HG03066 (cell line): ENCODE measurements around the gene EFCAB6.

Source experiments
- ATAC-seq: cut with Tn5 transposase; IDR thresholded peaks from one replicate; pipeline ENCODE4 v1.9.1; 2021; ENCODE audit warnings: low read depth; ENCODE audit not compliant: unreplicated experiment

Gene EFCAB6

DNA sequence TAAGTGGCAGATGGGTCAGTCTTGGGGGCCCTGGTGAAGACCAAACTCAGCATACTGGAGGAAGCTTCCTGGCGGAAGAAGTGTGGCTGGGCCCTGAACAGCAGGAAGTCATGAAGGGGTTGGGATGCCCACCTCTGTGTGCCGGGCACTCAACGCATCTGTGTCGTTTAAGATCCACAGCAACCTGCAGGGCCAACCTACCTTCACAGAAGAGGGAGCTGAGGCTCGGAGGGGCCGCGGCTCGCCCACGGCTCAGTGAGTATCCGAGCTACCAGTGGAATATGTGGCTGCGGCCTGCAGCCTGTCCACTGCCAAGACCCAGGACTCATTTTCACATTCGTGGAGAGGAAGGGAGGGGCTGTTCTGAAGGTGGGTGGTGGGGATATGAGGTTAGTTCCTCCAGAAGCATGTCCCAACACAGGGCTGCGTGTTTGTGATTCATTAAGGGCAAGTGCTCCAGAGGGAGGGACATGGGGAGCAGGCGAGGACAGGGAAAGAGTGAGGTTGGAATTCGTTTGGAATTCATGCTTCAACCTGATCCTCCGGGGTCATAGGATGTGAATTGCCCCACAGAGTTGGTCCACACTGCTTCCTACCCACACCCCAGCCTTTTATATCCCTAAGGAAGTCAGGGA lies 300.7 kb downstream of the EFCAB6 start:
- ATAC-seq, result no peak

DNA sequence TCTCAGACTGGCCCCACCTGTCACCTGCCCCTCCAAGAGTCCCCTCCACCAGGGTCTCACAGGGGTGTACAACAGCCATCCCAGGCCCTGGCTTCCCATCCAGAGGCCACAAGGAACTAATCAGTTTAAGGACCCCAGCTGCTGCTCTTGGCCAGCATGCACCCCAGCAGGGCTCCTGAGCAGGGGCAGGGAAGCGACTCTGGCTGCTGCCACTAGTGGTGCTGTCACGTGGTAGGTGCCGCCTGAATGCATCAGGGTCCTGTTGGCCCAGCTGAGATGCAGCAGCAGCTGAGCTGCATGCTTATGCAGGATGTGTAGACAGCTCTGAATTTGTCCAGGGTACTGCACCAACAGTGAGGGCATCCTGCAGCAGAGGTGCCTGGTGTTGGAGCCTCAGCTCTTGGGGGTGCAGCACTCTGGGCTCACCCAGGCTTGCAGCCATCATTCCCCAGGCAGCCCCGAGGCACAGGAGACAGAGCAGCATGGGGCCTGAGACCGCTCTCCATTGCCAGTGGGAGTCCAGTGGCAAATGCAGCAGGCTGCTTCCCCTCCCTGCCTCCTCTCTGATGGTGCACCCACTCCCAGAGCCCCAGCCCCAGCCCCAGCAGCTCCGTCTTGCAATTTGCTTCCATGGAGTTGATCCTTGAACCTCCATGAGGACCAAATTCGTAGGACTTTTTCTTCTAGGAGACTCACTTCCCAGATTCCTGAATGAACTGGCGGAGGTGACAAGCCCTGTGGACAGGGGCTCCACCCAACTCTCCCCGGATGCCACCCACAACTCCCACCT lies 301.6 kb downstream of the EFCAB6 start:
- ATAC-seq, result no peak

DNA sequence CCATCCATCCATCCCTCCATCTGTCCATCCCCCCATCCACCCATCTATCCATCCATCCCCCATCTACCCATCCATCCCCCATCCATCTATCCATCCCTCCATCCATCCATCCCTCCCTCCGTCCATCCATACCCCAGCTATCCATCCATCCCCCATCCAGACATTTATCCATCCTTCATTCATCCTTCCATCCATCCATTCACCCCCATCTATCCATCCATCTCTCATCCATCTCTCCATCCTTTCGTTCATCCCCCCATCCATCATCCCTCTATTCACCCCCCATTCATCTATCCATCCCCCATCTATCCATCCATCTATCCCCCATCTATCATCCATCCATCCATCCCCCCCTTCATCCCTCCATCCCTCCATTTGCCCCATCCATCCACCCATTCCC lies 302.8 kb downstream of the EFCAB6 start:
- ATAC-seq, result no peak

DNA sequence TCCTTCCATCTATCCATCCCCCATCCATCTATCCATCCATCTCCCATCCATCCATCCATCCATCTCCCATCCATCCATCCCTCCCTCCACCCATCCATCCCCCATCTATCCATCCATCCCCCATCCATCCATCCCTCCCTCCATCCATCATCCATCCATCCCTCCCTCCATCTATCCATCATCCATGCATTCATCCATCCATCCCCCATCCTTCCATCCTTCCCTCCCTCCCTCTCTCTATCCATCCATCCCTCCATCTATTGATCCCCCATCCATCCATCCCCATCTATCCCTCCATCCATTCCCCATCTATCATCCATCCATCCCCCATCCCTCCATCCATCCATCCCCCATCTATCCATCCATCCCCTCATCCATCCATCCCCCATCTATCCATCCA lies 303.6 kb downstream of the EFCAB6 start:
- ATAC-seq, result no peak

DNA sequence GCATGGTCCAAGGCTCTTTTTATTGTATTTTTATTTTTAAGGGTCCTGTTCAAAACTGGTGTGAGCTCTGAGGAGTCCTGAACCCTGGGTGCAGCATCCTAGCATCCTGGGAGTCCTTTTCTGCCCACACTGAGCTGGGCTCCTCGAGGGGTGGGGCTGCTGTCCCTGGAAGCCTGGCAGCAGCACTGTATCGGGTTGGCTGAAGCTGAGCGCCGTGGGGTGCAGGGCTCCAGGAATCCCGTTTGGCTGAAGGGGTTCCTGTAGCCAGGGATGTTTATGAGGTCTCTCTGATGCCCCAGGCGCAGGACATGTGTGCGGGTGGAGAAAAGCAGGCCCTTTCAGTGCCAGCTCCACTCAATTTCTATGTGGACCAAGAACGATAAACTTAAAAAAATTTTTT lies 304.9 kb downstream of the EFCAB6 start:
- no peak for ATAC-seq

DNA sequence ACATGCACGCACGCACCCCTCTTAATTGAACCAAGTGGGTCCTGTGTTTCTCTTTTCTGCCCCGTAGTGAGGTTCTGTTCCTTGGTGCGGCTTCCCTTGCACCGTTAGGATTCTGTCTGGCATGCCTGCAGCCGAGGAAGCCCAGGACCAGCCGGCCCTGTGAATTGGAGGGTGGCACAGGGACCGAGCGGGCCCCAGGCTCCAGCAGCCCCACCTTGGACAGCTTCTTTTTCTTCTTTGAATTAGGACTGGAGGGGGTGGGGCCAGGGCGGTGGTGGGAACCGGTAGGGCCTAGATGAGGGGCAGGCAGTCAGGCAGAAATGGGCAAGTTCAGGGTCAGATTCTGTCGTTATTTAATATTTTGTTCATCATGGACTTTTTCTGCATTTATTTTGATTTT lies 305.6 kb downstream of the EFCAB6 start:
- no peak for ATAC-seq

DNA sequence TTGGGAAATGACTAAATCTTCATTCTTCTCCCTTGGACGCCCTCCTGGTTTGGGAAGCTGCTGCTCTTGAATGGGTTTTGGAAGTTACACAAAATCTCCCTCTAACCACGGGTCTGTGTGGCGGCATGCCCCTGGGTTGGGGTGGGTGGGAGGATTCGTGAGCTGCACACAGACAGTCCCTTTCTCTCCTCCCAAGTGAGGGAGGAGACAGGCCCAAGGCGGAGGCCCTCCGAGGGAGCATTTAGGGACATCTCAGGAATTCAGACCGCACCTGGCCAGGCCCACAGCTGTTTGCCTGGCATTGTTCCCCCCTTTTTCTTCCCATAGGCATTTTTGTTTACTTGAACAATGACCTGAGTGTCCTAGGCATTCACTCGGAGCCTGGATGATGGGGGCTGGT lies 306.2 kb downstream of the EFCAB6 start:
- no peak for ATAC-seq

DNA sequence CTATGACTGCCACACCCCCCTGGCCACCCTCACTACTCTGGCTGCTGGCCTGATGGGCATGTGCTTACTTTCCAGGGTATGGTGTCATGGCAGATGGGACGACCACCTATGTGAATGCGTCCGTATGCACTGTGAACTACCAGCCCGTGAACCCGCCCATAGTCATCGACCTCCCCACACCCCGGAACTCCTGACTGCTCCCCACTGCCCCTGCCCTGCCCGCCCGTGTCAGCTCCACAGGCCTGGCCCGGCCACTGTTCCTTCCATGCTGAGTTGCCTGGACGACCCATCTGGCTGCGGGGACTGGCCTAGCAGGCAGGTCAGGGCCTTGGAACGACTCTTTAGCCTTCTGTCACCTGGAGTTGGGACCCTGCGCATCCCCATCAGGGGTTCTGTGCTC lies 306.7 kb downstream of the EFCAB6 start:
- no peak for ATAC-seq

DNA sequence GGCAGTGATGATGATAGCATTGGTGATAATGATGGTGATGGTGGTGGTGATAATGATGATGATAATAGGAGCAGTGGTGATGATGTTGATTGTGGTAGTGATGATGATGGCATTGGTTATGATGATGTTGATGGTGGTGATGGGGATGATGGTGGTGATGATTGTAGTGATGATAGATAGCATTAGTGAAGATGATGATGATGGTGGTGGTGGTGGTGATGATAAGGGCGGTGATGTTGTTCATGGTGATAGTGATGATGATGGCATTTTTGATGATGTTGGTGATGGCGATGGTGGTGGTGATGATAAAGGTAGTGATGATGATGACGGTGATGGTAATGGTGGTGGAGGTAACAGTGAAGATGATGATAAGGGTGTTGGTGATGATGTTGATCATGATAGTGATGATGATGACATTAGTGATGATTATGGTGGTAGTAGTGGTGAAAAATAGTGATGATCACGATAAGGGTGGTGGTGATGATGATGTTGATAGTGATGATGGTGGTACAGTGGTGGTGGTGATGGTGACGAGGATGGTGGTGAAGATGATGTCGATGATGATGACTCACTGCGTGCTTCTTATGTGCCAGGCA lies 307.3 kb downstream of the EFCAB6 start:
- ATAC-seq, result no peak

DNA sequence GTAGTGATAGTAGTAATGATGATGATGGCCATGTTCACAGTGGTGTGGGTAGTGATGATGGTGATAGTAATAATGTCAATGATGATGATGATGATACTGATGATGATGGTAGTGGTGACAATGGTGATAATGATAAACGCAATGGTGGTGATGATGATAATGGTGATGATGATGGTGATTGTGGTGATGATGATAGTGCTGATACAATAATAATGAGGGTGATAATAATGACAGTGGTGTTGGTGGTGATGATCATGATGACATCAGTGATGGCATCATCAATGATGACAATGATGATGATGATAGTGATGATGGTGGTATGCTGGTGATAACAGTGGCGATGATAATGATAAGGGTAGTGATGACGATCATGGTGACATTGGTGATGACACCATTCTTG lies 308.0 kb downstream of the EFCAB6 start:
- ATAC-seq, result no peak

DNA sequence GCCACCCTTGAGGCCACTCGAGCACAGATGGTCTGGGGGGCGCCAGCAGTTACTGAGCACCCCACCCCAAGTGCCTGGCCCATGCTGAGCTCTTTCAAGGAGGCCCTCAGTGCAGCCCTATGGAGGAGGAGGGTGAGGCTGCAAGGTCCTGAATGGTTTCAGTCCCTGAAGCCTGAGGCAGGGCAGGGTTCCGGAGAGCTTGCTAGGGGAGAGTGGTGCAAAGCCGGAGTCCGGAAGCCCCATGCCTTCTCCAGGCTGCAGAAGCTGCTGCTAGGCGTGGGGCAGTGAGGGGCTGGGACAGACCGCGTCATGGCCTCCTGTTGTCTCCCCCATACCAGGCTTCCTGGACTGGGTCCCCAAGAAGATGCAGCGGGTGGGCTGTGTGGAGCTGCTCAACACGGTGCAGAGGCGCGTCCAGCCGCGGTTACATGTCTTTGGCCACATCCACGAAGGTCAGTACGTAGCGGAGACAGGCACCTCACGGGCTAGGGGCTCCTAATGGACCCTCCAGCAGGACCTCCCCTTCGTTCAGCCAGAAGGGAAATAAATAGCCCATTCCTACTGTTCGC lies 309.7 kb downstream of the EFCAB6 start:
- ATAC-seq, result no peak

DNA sequence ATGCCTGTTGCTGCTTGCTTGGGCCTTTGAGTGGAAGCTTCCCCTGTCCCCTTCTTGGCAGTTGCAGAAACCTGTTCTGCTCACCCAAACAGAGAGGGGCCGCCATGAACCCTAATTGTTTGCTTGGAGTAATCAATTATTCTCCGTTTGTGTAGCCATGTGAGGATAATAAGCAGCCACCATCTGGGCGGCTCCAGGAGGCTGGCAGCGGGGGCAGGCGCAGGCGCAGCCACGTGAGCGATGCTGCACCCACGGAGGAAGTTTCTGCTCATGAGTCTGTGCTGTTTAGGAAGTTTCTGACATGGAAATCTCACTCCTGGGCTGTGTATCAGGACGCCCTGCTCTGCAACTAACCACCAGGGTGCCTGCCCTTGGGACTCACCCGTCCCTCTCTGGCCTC lies 310.2 kb downstream of the EFCAB6 start:
- ATAC-seq, result no peak

DNA sequence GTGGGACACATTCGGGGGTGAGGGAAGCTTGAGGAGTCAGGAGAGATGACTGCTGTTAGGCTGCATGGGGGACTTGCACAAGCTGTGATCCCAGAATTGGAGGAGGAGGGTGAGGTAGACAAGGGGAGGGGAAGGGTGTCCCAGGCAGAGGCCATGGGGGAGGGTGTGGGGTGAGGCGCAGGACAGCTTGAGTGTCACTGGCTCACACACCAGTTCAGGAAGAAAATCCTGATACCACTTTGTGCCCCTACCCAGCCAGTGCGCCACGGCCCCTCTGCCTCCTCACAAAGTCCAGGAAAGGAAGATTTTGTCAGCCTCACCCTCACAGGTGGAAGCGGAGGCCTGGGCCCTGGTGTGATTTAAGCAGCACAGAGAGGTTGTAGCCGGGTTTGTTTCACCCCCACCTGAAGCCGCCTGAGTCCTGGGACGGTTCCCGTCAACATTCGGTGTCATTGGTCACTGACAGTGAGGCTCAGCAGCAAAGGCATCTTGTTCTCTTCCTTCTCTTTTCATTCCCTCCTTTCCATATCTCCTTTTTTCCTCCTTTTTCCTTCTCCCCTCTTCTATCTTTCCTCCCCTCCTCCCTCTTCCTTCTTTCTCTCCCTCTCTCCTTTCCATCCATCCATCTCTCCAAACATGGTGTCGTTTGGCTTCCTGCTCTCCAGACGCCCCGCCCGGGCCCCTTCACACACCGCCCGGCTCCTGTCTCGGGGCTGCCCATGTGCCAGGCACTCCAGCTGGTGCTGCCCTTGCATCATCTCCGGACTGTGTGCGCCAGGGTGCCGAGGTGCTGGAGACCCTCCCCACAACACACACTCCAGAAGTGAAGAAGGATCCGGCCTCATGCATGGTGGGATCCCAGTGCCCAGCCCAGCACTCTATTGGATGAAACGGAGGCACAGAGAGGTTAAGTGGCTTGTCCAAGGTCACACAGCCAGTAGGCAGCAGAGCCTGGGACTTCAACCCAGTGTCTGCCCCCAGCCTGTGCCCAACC lies 311.0 kb downstream of the EFCAB6 start:
- no peak for ATAC-seq

DNA sequence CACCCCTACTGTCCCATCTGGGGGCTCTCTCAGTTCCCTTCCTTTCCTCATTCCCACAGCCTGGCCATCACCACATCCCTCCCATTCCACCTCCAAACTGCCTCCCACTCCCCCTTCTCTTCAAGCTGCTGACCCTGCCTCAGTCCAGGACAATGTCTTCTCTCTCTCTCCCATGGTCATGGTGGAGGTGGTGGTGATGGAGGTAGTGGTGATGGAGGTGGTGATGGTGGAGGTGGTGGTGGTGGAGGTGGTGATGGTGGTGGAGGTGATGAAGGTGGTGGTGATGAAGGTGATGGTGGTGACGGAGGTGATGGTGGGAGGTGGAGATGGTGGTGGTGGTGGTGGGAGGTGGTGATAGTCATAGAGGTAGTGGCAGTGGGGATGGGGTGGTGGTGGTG lies 313.2 kb downstream of the EFCAB6 start:
- no peak for ATAC-seq

DNA sequence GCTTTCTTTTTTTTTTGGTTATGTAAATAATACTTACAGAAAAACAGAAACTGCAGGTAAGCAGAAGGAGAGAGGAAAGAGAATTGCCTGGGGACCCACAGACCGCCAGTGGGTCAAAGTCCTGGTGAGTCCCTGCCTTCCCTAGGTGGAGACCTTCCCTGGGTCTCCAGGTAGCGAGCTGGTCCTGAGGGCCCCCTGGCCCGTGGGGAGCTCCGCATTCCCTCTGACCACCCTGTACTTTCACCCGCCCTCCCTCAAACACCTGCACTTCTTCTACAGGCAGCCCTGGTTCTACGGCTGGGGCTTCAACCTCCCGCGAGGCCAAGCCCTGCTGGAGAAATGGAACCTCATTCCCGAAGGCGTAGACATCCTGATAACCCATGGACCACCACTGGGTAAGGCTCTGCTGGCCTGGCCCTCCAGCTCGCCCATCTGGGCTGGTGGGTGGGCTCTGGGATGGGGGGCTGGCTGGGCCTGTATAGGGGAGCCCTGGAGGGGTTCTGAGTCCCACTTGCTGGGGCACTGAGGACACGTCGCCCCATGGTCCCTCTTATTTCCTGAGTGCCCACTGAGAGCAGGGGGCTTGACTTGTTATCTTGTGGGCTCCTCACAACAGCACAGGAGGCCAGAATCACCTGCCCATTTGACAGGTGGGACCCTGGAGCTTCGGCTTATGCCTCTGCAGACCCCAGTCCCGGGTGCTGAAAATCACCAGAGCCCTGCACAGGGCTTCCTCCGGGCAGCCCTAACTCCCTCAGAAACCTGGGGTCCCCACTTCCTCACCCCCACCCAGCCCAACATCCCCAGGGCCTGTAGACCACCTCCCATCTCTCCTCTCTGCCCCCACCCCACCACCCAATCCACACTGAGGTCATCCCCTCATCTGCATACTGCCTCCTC lies 313.9 kb downstream of the EFCAB6 start:
- no peak for ATAC-seq

DNA sequence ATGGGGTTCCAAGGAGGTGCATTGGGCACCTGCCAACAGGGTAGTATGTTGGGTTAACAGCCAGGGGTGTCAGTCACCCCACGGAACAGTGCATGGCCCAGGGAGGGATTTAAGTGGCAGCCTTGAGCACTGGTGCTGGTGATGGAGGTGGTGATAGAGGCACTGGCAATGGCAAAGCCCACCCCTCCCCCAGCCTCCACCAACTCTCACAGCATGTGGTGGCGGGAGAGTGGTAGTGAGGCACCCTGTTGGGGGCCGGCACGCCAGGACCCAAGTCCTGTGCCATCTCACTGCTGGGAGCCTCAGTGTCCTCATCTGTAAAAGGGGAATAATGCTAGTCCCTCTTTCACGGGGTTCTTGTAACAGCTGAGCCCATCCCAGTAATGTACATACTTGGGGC lies 318.8 kb downstream of the EFCAB6 start:
- ATAC-seq, result no peak

DNA sequence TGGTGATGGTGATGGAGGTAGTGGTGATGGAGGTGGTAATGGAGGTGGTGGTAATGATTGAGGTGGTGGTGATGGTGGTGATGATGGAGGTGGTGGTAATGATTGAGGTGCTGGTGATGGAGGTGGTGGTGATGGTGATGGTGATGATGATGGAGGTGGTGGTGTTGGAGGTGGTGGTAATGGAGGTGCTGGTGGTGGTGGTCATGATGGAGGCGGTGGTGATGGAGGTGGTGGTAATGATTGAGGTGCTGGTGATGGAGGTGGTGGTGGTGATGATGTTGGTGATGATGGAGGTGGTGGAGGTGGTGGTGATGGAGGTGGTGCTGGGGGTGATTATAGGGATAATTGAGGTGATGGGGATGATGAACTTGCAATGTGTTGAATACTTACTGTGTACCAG lies 320.4 kb downstream of the EFCAB6 start:
- ATAC-seq, result no peak

DNA sequence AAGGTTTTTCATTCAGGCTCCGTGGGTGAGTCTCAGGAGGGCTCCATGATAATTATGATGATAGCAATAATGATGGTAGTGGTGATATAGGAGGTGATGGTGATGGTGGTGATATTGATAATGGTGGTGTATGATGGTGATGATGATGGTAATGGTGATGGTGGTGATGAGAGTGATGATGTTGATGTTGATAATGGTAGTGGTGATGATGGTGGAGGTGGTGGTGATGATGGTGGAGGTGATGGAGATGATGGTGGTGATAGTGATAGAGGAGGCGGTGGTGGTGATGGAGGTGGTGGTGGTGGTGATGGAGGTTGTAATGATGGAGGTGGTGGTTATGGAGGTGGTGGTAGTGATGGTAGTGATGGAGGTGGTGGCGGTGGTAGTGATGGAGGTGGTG lies 320.9 kb downstream of the EFCAB6 start:
- ATAC-seq, result no peak

DNA sequence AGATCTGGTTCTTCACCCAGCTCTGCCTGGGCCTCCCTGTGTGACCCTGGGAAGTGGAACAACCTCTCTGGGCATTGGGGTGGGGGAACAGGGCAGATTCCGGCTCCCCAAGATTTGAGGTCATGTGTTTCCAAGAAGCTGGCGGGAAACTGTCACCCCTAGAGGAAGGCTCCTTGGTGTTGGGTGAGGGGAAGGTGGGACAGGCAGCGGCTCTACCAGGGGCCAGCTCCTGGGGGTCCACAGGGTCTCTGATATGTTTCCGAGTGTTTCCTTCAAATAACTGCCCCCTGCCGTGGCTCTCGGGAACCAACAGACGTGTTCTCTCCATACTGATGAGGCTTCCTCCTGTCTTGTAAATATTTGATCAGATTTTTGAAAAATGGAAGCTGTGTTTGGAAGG lies 321.8 kb downstream of the EFCAB6 start:
- ATAC-seq, result no peak

DNA sequence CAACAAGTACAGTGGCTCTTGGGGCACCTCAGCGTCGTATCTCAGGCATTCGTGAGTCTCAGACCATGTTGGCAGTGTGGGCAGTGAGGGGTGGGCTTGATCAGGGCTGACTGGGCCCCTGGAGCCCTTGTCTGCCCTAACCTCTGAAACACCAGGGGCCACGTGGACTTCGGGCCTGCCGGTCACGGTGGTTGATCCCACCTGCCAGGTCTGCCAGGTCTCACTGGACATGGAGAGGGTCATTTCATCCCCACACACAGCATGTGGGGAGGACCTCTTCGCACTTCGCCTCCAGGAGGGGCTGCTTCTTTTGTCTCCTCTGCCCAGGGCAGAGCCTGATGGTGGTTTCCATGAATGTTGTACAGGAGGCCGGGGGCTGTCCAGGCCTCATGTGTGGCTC lies 323.2 kb downstream of the EFCAB6 start:
- ATAC-seq, result no peak
